GM12873 (cell line): Measurements from ENCODE around the gene DTNBP1.

Experiments
- CTCF ChIP-seq: IDR thresholded peaks from 2 replicates; pipeline ENCODE4 v1.5.1; 2012; ENCODE audit warnings: low read depth, mild to moderate bottlenecking, moderate library complexity, low read length, control low read depth; ENCODE audit not compliant: insufficient read depth; ENCODE audit errors: missing control alignments

DTNBP1 gene

GRCh38 chr6:15501826-15502445 lies 160.9 kb downstream of the DTNBP1 start:
- TF ChIP-seq CTCF, result no peak

GRCh38 chr6:15500901-15501825 lies 161.7 kb downstream of the DTNBP1 start:
- TF ChIP-seq CTCF, result no peak

- TF ChIP-seq CTCF, result no peak
Observed at GRCh38 chr6:15500078-15500740, 162.6 kb downstream of the DTNBP1 start.

- TF ChIP-seq CTCF, result no peak
Observed at GRCh38 chr6:15499591-15499990, 163.2 kb downstream of the DTNBP1 start.

GRCh38 chr6:15499125-15499524 lies 163.7 kb downstream of the DTNBP1 start:
- no peak for TF ChIP-seq CTCF

GRCh38 chr6:15498640-15499039 lies 164.2 kb downstream of the DTNBP1 start:
- no peak for TF ChIP-seq CTCF

- no peak for TF ChIP-seq CTCF
Observed at GRCh38 chr6:15496345-15497131, 166.3 kb downstream of the DTNBP1 start.
